Brain microvascular endothelial cell (primary cell): ENCODE results near the gene POC1A.
"Not testable (repeated sequence)": the region's sequence is repeated elsewhere in the genome, so short reads cannot be mapped to it uniquely, and the experiment has no call there.

Experiments used
- DNase-seq: peaks from one replicate; pipeline ENCODE4 v3.0.0-alpha.2; 2020
- H3K27ac ChIP-seq: fragments of 250-450 bp; sonication (Bioruptor Pico); 2 replicates; pipeline ENCODE4 v1.5.1; 2020; ENCODE audit warnings: mild to moderate bottlenecking, moderate library complexity
- H3K27me3 ChIP-seq: fragments of 250-450 bp; sonication (Bioruptor Pico); replicated peaks from 2 replicates; pipeline ENCODE4 v1.5.1; 2020; ENCODE audit warnings: mild to moderate bottlenecking
- H3K36me3 ChIP-seq: fragments of 250-450 bp; sonication (Bioruptor Pico); replicated peaks from 2 replicates; pipeline ENCODE4 v1.5.1; 2020; ENCODE audit warnings: mild to moderate bottlenecking
- H3K4me3 ChIP-seq: 2 replicates; pipeline ENCODE4 v1.5.1; 2011; ENCODE audit warnings: low read depth, mild to moderate bottlenecking, control low read depth, low read length, moderate library complexity
- CTCF ChIP-seq: IDR thresholded peaks from 2 replicates; pipeline ENCODE4 v1.5.1; 2011; ENCODE audit warnings: low read depth, mild to moderate bottlenecking, moderate library complexity, low read length, control low read depth, inconsistent platforms; ENCODE audit errors: missing control alignments
- in situ Hi-C: cut with HindIII; loops from 2 replicates; pipeline ENCODE4 v1.10.0; 2017; ENCODE audit warnings: low sequenced_read_pairs, low pct_ligation_motif_present

POC1A gene

GRCh38 chr3:52153389-52154096 is 680 bp downstream of the POC1A start:
- H3K27ac ChIP-seq, result no peak overlapping the region
- no peaks in the 10 kb centered on the region for H3K36me3 ChIP-seq
- peak overlapping the region; percentile 84 for H3K4me3 ChIP-seq
- H3K27me3 ChIP-seq, result no peaks in the 10 kb centered on the region
- peak; percentile 2 for DNase-seq
- peak; percentile 11 for TF ChIP-seq CTCF
- in situ Hi-C loops, result no loop called here

- H3K27me3 ChIP-seq, H3K27ac ChIP-seq, H3K36me3 ChIP-seq, H3K4me3 ChIP-seq, DNase-seq, in situ Hi-C loops: not testable (repeated sequence)
Measured at GRCh38 chr3:52151991-52152390, 2.2 kb downstream of the POC1A start.

- Histone ChIP-seq H3K36me3 (no peaks in the 10 kb centered on the region), H3K27me3 (no peaks in the 10 kb centered on the region), H3K27ac (no peak overlapping the region), H3K4me3 (no peak overlapping the region)
- no peak for TF ChIP-seq CTCF
- in situ Hi-C loops, result no loop called here
- DNase-seq, result no peak
Measured at GRCh38 chr3:52150860-52151259, 3.4 kb downstream of the POC1A start.

- Histone ChIP-seq H3K27me3 (no peaks in the 10 kb centered on the region), H3K4me3 (no peak overlapping the region), H3K36me3 (no peaks in the 10 kb centered on the region), H3K27ac (no peak overlapping the region)
- no peak for TF ChIP-seq CTCF
- DNase-seq, result no peak
- in situ Hi-C loops, result no loop called here
Measured at GRCh38 chr3:52150357-52150756, 3.9 kb downstream of the POC1A start.

- DNase-seq, result no peak
- Histone ChIP-seq H3K36me3 (no peaks in the 10 kb centered on the region), H3K27ac (no peak overlapping the region), H3K4me3 (no peak overlapping the region), H3K27me3 (no peaks in the 10 kb centered on the region)
- in situ Hi-C loops, result no loop called here
- TF ChIP-seq CTCF, result no peak
Measured at GRCh38 chr3:52149726-52150125, 4.5 kb downstream of the POC1A start.

- in situ Hi-C loops, result no loop called here
Measured at GRCh38 chr3:52149021-52149420, 5.2 kb downstream of the POC1A start.

More at GRCh38 chr3:52149021-52149420, 5.2 kb downstream of the POC1A start:
- H3K36me3 ChIP-seq, result no peaks in the 10 kb centered on the region
- TF ChIP-seq CTCF, result no peak
- H3K4me3 ChIP-seq, result no peak overlapping the region
- no peak overlapping the region for H3K27ac ChIP-seq
- no peak for DNase-seq
- H3K27me3 ChIP-seq, result no peaks in the 10 kb centered on the region
